Astrocyte of the spinal cord (primary cell): ENCODE measurements around the gene WWOX.

Experiments
- DNase-seq: peaks from one replicate; pipeline ENCODE4 v3.0.0; 2011; ENCODE audit warnings: low read depth, low spot score
- H3K4me3 ChIP-seq: 2 replicates; pipeline ENCODE4 v1.5.1; 2011; ENCODE audit warnings: low read depth, mild to moderate bottlenecking, low read length, moderate library complexity
- in situ Hi-C: cut with HindIII; loops from 2 replicates; pipeline ENCODE4 v1.10.0; 2017; ENCODE audit warnings: low sequenced_read_pairs
- TF ChIP-seq, protein P1 (sequence below): IDR thresholded peaks from 2 replicates; pipeline ENCODE4 v1.5.1; 2012; ENCODE audit warnings: low read depth, mild to moderate bottlenecking, low read length, inconsistent platforms

Gene WWOX

DNA sequence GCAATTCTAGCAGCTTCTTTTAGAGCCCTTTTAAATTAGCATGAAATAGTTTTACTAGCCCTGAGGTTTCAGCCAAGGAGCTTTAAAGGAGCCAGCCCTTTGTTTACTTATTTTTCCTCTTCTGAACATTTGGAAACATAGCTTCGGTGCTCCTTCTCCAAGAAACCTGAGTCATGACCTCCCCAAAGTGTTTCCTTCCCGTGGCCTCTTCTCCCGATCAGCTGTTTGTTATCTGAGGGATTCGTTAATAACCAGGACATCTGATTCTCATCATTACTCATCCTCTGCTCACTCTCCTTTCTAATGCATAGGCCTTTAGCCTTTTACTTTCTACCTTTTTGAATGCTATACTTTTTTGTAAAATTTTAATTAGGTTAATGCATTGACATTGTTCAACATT lies 204.5 kb downstream of the WWOX start:
- TF ChIP-seq, protein P1, sequence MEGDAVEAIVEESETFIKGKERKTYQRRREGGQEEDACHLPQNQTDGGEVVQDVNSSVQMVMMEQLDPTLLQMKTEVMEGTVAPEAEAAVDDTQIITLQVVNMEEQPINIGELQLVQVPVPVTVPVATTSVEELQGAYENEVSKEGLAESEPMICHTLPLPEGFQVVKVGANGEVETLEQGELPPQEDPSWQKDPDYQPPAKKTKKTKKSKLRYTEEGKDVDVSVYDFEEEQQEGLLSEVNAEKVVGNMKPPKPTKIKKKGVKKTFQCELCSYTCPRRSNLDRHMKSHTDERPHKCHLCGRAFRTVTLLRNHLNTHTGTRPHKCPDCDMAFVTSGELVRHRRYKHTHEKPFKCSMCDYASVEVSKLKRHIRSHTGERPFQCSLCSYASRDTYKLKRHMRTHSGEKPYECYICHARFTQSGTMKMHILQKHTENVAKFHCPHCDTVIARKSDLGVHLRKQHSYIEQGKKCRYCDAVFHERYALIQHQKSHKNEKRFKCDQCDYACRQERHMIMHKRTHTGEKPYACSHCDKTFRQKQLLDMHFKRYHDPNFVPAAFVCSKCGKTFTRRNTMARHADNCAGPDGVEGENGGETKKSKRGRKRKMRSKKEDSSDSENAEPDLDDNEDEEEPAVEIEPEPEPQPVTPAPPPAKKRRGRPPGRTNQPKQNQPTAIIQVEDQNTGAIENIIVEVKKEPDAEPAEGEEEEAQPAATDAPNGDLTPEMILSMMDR: no peak
- no peak overlapping the region for H3K4me3 ChIP-seq
- no peak for DNase-seq
- in situ Hi-C loops: no loop called here

DNA sequence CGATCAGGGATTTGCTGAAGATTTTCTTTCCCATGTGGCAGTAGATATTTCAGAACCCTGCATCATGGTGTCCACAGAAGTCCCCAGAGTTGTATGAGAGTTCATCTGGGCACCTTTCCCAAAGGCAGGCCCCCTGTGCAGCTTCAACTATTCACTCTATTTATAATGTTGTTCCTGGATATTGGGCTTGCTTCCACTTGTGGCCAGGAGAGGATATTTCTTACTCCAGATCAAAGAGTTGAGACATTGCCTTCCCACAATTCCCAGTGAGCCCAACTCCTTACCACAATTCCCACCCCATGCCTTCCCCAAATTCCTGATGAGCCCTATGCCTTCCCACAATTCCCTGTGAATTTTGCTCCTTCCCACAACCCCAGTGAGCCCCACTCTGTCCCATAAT lies 206.9 kb downstream of the WWOX start:
- in situ Hi-C loops: no loop called here
- H3K4me3 ChIP-seq: no peak overlapping the region
- peak; percentile 8 for DNase-seq
- TF ChIP-seq, protein P1: no peak

DNA sequence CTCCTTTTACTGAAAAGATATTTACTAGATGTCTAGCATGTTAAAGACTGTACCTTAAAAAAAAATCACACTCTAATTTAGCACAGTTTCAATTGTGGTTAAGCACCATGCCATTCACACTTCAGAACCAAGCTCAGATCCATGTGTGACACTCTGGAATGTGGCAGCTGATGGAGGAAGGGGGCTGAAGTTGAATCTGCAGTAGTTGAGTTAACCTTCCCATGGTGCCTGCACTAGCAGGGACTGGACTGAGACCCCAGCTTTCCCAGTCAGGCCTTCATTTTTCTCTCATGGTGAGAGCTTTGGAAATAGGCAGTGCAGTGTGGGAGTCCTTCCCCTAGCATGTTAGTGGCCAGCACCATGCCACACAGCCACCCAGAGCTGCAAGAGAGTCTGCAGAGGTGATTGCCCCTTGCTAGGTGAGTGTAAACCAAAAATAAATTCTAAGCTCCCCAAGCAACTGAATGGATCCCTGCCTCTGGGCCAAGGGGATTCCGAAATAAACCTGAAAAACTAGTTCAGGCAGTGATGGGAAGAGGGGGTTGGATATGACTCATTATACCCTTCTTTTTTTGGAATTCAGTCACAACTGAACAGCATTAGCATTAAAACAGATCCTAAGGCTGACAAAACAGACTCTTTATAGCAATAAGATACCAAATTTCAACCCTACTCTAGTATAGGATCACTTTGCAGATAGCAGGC lies 208.5 kb downstream of the WWOX start:
- no peak for DNase-seq
- TF ChIP-seq, protein P1: no peak
- in situ Hi-C loops: no loop called here

GRCh38 chr16:78309763-78310162 lies 210.3 kb downstream of the WWOX start:
- in situ Hi-C loops: no loop called here
- TF ChIP-seq, protein P1: no peak
- H3K4me3 ChIP-seq: no peak overlapping the region
- no peak for DNase-seq

More for the DNA sequence above, 208.5 kb downstream of the WWOX start:
- H3K4me3 ChIP-seq: no peak overlapping the region

GRCh38 chr16:78310196-78310595 lies 210.7 kb downstream of the WWOX start:
- DNase-seq: no peak
- in situ Hi-C loops: no loop called here
- TF ChIP-seq, protein P1: no peak
- no peak overlapping the region for H3K4me3 ChIP-seq

DNA sequence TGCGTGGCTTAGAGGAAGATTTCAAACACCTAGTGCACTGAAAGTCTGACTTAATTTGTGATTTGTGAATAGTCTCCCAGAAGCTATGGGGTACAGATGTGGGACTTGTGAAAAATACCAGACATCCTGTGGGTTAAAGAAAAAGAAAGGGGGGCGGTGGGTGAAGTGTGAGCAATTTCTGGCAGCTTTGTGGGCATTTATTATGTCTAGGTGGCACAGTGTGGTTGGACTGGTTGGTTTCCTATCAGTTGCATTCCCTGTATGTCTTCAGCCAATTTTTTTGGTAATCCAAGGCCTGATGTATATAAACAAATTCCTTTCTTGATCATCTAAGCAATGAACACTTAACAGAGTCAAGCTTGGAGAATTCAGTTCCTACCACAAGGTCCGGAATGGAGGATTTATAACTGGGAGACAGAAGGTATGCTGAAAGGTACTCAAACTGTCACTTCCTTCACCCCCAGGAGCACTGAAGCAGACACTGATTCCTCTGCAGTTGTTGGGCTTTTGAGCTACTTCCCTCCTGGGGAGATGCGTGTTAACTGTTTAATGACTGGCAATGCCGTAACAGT lies 211.6 kb downstream of the WWOX start:
- peak; percentile 32 for DNase-seq
- H3K4me3 ChIP-seq: no peak overlapping the region
- in situ Hi-C loops: no loop called here
- TF ChIP-seq, protein P1: no peak
